Mesodermal cell (in vitro differentiated cells): ENCODE data around the gene KDM2B.

Experiments
- H3K27ac ChIP-seq: 2 replicates; pipeline ENCODE4 v1.7.0; 2013; ENCODE audit warnings: mild to moderate bottlenecking, low read depth, low read length, moderate library complexity; ENCODE audit not compliant: severe bottlenecking
- H3K36me3 ChIP-seq: 2 replicates; pipeline ENCODE4 v1.7.1; 2013; ENCODE audit warnings: mild to moderate bottlenecking, low read length, moderate library complexity; ENCODE audit not compliant: control insufficient read depth, insufficient read depth
- H3K4me1 ChIP-seq: one replicate; pipeline ENCODE4 v1.7.1; 2013; ENCODE audit warnings: mild to moderate bottlenecking, low read length; ENCODE audit not compliant: insufficient read depth, control insufficient read depth, poor library complexity, severe bottlenecking
- H3K4me3 ChIP-seq: 2 replicates; pipeline ENCODE4 v1.7.0; 2013; ENCODE audit warnings: low read length, control low read depth, mild to moderate bottlenecking; ENCODE audit not compliant: insufficient read depth, poor library complexity, severe bottlenecking; ENCODE audit errors: extremely low read depth
- H3K9me3 ChIP-seq: 2 replicates; pipeline ENCODE4 v1.7.1; 2013; ENCODE audit warnings: mild to moderate bottlenecking, low read length, moderate library complexity; ENCODE audit not compliant: control insufficient read depth
- WGBS, 2 experiments: methylation state at CpG; one replicate each; pipeline ENCODE4 v1.1.5; 2013; ENCODE audit warnings: missing lambda C conversion rate in 2 of 2; ENCODE audit not compliant: insufficient coverage in 2 of 2; 5-methylcytosine and 5-hydroxymethylcytosine counted together

KDM2B gene

DNA sequence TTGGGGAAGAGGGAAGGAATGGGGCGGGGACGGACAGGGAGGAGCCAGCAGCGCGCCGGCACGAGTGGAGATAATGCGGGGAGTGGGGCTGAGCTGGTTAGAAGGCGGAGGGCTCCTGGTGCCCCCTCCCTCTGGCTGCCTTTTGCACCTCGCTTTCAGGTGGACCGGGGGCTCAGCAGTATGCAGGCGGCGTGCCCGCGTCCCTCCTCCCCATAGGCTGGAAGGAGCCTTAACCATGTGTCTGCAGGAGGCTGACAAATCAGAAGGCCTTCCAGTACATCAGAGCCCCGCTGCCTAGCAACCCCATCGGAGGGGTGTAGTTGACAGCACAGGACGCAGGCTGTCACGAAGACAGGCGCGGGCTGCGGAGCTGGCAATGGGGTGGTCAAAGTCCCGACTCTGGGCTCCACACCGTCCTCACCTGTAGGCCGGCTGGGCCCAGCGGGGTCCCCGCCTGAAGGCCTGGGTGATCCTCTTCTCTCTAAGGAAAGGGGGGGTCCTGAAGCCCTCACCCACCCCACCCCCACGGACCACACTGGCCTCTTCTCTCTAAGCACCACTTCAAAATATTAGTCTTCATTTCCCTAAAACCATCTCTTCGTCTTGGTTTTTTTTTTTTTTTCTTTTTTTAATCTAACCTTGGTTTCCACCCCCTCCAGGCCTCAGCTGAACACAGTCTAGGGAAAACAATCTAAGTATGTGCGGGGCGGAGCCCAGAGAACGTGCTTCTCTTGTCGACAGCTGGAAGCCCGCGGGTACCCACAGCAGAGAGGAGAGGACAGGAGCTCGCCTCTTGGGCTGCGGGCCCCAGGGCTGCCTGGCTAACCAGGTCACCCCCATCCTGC is 44.5 kb downstream of the KDM2B start:
- H3K9me3 ChIP-seq: no peaks in the 10 kb centered on the region
- 17 to 27% methylated on average over 24 to 30 of the region's 36 CpGs for WGBS, 2 experiments
- H3K4me1 ChIP-seq: peaks cover 22% of the 10 kb centered on the region
- peaks cover 43% of the 10 kb centered on the region for H3K36me3 ChIP-seq
- H3K27ac ChIP-seq: peak overlapping the region; percentile 71
- H3K4me3 ChIP-seq: peak overlapping the region; percentile 24

DNA sequence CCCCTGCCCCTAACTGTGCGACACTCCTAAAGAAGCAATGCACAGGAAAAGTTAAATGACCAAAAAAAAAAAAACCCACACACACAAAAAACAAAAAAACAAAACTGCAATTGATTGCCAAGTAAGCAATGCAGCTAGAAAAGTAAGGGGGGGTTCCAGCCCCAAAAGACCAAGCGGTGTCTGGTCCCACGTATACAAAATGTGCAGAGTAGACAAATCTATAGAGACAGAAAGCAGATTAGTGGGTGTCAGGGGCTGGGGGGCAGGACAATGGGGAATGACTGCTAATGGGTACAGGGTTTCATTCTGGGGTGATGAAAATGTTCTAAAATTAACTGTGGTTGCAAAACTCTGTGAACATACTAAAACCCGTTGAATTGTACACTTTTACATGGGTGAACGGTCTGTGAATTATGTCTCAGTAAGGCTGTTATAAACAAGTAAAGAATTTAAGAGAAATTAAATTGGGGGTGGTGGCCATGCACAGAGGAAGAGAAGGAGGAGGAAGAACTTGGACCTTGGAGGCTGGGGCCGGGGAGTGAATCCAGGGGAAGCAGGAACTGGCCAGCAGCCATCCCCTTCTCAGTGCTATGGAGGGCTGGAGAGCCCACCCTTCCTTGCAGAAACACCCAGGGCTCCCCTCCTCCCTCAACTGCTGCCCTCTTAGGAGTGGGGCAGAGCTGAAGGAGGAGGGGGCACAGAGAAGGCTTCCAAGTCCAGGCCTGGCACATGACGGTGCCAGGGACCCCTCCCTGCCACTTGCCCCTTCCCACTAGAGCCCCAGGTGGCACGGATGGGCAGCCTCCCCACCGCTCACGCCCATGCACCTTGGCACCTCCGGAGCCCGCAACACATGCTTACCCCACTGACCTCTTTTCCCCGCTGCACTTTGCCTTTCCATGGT is 45.4 kb downstream of the KDM2B start:
- WGBS, 2 experiments: 61 to 65% methylated on average over 4 to 5 of the region's 13 CpGs
- H3K9me3 ChIP-seq: no peaks in the 10 kb centered on the region
- no peak overlapping the region for H3K4me3 ChIP-seq
- H3K27ac ChIP-seq: no peak overlapping the region
- H3K4me1 ChIP-seq: peaks cover 25% of the 10 kb centered on the region
- peaks cover 47% of the 10 kb centered on the region for H3K36me3 ChIP-seq

DNA sequence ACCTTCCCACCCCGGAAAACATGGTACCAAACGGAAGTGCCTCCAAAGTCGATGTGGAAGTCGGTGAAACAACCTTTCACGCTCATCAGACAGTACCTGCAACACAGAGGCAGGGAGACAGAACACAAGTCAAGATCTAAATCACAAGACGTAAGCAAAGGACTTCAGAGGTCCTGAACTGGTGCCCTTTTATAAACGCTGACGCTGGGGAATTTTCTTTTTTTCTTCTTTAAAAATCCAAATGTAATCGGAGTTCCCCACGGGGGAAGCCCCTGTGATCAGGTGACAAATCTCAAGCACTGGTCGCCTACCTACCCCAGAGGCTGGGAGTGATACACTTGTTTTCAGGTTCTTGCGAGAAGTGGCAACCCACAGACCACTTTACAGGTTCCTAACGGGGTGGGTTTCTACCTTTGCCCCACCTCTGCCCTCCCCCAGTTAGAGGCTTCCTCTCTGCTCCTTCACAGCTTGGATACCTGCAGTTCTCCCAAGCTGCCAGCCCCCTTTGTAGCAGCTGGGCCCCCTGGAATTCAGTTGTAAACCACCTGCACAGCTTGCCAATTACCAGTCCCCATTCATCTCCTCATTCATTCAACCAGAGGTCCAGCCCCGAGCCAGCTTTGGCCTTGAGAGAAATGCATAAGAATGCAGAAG is 46.2 kb downstream of the KDM2B start:
- WGBS, 2 experiments: 65 to 69% methylated on average over 12 of the region's 14 CpGs
- Histone ChIP-seq H3K27ac (no peak overlapping the region), H3K36me3 (peaks cover 42% of the 10 kb centered on the region), H3K4me3 (no peak overlapping the region), H3K9me3 (no peaks in the 10 kb centered on the region), H3K4me1 (peaks cover 25% of the 10 kb centered on the region)

DNA sequence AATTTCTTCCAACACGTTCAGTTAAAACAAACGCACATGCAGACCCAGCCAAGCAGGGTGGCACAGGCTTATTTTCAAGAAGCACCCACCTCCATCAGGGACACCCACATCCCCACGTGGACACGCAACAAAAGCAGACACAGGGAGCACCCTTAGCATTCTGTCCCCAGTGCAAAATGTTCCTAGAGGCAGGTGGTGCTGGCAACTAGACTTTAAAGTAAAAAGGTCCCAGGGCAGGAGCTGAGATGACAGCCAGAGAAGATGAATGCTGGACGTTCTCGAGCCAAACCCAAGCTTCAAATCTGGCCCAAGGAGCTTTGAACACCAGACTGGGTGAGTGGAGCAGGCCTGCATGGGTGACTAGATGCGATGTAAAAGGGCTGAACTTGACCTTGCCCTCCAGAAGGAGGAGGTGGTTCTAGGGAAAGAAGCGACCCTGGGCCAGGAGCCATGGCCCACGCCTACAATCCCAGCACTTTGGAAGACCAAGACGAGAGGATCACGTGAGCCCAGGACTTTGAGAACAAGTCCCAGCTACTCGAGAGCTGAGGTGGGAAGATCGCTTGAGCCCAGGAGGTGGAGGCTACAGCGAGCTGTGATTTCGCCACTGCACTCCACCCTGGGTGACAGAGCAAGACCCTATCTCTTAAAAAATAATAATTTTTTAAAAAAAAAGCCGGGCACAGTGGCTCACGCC is 47.3 kb downstream of the KDM2B start:
- peaks cover 24% of the 10 kb centered on the region for H3K4me1 ChIP-seq
- H3K27ac ChIP-seq: no peak overlapping the region
- H3K36me3 ChIP-seq: peaks cover 51% of the 10 kb centered on the region
- H3K9me3 ChIP-seq: no peaks in the 10 kb centered on the region
- H3K4me3 ChIP-seq: no peak overlapping the region
- 91 to 95% methylated on average over 12 to 13 of the region's 17 CpGs for WGBS, 2 experiments

DNA sequence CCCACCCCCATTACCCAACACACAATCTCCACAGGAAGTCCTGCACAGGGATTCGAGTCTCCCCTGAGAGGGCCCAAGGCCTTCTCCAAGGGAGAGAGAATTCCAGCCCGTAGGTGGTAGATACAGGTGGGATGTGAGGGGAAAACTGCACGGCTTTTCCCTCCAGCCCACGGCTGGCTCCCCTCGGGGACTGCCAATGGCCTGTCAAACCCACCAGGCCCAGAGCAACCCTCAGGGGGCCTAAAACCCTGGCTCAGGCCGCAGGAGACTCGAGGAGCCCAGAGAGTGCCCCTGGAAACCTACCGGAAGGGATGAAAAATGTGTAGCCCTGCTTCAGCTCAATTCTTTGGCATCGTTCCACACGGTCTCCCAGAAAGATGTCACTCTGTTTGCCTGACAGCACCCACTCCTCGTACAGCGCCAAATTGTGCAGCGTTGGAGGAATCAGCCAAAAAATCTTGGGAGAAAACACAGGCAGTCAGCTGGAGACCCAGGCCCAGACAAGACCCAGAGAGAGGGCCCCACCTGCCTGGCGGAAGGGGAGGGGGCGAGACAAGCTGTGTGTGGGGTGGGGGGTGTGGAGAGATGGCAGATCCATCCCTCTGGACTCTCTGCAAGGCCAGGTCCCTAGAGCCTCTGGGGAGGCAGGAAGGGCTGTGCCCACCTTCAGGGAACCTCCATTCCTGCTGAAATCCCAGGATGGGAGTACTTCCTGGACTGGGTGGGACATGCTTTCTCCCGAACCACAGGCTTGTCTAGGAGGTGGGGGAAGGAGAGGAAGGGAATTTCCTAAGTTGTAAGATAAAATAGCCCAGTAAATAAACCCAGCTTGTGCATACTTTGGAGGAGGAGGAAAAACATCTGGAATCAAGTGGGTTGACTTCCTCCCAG is 48.1 kb downstream of the KDM2B start:
- H3K4me1 ChIP-seq: peaks cover 17% of the 10 kb centered on the region
- no peaks in the 10 kb centered on the region for H3K9me3 ChIP-seq
- H3K27ac ChIP-seq: no peak overlapping the region
- WGBS, 2 experiments: 82 to 88% methylated on average over 13 to 14 of the region's 16 CpGs
- H3K4me3 ChIP-seq: no peak overlapping the region
- H3K36me3 ChIP-seq: peaks cover 56% of the 10 kb centered on the region

DNA sequence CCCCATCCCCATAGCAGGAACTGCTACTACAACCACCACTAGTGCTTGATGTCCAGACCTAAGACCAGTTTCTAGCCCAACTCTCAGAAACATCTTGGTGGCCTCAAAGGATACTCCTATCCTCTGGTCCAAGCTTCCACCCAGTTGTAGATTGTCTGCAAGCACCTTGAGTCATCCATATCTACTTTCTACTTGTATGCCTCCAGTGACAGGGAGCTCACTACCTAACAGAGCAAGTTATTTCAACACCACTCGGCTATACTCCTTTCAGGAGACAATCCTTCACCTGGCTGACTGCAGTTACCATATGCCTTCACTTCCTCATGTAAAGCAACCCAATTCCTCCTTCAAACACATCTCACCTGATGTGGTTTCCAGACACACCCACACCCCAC is 49.5 kb downstream of the KDM2B start:
- Histone ChIP-seq H3K36me3 (peaks cover 57% of the 10 kb centered on the region), H3K9me3 (no peaks in the 10 kb centered on the region), H3K4me1 (peaks cover 9% of the 10 kb centered on the region), H3K4me3 (no peak overlapping the region), H3K27ac (no peak overlapping the region)
- WGBS, 2 experiments: 86 to 100% methylated on average over 1 of the region's 1 CpG

DNA sequence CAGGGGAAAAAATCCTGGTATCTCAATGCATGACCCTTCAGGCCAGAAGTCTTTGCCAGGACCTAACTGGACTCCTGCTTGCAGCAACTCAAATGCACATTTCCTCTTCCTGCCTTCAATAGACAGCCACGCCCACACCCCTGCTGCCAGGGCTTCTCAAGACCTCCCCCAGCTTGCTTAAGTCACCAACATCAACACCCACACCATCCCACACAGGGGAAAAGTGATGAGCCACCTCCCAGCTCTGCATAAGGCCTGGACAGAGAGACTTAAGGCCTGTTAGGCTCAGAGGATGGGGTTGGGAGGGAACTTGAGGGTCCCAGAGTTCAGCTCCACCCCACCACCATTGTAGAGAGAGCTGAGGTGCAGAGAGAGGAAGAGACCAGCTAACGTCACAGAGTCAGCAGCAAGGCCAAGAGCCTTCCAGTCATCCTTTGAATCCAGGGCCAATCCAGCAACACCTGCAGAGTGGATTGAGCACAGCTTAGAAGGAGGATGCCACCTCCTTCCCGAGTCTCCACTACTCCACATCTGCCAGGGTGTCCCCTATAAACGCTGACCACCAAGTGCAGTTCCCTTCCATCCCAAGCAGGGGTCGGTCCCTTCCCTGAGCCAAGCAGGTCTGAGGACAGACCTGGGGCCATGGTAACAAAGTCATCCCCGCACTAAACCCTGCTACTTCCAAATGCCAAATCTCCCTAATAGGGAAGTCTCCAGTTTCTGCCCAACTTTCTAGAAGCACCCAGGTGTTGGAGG is 50.0 kb downstream of the KDM2B start:
- H3K9me3 ChIP-seq: no peaks in the 10 kb centered on the region
- peaks cover 58% of the 10 kb centered on the region for H3K36me3 ChIP-seq
- peaks cover 8% of the 10 kb centered on the region for H3K4me1 ChIP-seq
- no peak overlapping the region for H3K27ac ChIP-seq
- 29 to 83% methylated on average over 1 to 6 of the region's 6 CpGs for WGBS, 2 experiments
- H3K4me3 ChIP-seq: no peak overlapping the region

DNA sequence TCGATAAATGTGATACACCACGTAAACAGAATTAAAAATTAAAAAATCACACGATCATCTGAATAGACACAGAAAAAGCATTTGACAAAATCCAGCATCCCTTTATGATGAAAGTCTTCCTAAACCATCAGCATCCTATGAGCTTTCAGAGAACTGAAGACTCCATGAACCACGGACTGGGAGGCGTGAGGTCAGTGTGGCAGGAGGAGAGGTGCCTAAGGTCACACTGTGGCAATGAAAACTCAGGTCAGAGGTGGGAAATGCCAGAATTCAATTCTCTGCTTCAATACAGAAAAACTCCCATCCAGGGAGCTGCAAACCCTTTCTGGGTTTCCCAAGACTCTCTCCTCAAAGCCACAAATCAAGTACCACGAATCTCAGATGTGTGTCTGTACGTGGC is 51.6 kb downstream of the KDM2B start:
- Histone ChIP-seq H3K27ac (no peak overlapping the region), H3K9me3 (no peaks in the 10 kb centered on the region), H3K4me1 (peaks cover 6% of the 10 kb centered on the region), H3K36me3 (peaks cover 59% of the 10 kb centered on the region), H3K4me3 (no peak overlapping the region)
- WGBS, 2 experiments: 95 to 97% methylated on average over 5 to 6 of the region's 7 CpGs

DNA sequence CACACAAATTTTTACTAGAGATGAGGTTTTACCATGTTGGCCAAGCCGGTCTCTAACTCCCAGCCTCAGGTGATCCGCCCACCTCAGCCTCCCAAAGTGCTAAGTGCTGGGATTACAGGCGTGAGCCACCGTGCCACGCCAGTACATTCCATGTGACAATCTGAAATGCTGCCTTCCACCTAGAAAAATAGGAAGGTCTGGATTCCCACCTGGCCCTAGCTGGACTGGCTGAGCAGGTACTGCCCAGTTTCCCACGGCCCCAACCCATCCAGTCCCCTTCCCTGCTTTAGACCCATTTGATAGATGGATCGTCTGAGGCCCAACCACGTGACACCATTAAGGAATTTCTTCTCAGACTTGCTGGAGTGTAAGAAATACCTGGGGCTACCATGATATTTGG is 55.4 kb downstream of the KDM2B start:
- Histone ChIP-seq H3K4me3 (no peak overlapping the region), H3K9me3 (no peaks in the 10 kb centered on the region), H3K36me3 (peaks cover 45% of the 10 kb centered on the region), H3K4me1 (peaks cover 6% of the 10 kb centered on the region), H3K27ac (no peak overlapping the region)
- 96% methylated on average over 6 to 8 of the region's 8 CpGs for WGBS, 2 experiments
